H1 (cell line): ENCODE results near the gene UTS2B. TPM values are rescaled to one million over a fixed set of nuclear protein-coding genes. Genes with fewer than 3 reads are reported as not detected.

Source experiments
- BACH1 ChIP-seq: IDR thresholded peaks from 2 replicates; pipeline ENCODE4 v1.6.1; 2012; ENCODE audit warnings: low read length, improper control_type of control experiment
- EGR1 ChIP-seq: IDR thresholded peaks from 2 replicates; pipeline ENCODE4 v1.6.1; 2011; ENCODE audit warnings: low read depth, low read length, borderline replicate concordance
- FOSL1 ChIP-seq: IDR thresholded peaks from 2 replicates; pipeline ENCODE4 v1.6.1; 2011; ENCODE audit warnings: mild to moderate bottlenecking, low read depth, low read length, moderate library complexity; ENCODE audit not compliant: insufficient read depth
- GTF2F1 ChIP-seq: IDR thresholded peaks from 2 replicates; pipeline ENCODE4 v1.6.1; 2012; ENCODE audit warnings: low read depth, low read length, improper control_type of control experiment, borderline replicate concordance
- RFX5 ChIP-seq: IDR thresholded peaks from 2 replicates; pipeline ENCODE4 v1.6.1; 2011; ENCODE audit warnings: low read depth, low read length, improper control_type of control experiment, borderline replicate concordance
- SIRT6 ChIP-seq: IDR thresholded peaks from one replicate; pipeline ENCODE4 v1.7.1; 2012; ENCODE audit warnings: low read length, inconsistent platforms
- TAF1 ChIP-seq: IDR thresholded peaks from 2 replicates; pipeline ENCODE4 v1.6.1; 2011; ENCODE audit warnings: mild to moderate bottlenecking, low read depth, low read length
- YY1 ChIP-seq: IDR thresholded peaks from 2 replicates; pipeline ENCODE4 v1.6.1; 2011; ENCODE audit warnings: low read depth, mild to moderate bottlenecking, low read length
- ZNF274 ChIP-seq: IDR thresholded peaks from 2 replicates; pipeline ENCODE4 v1.7.0; 2012; ENCODE audit warnings: low read length, borderline replicate concordance; ENCODE audit errors: extremely low read depth
- polyA plus RNA-seq, 7 experiments: library from polyadenylated mRNA; depleted of rRNA in 3 of 7; stranded (reverse) in 5 of 7; unstranded in 2 of 7; fragments of >200 nt in 5 of 7; fragments of 200-250 nt in 2 of 7; gene quantifications; 1 replicate in 5 of 7; 2 replicates in 1 of 7; 4 replicates in 1 of 7; pipeline versions ENCODE4 v1.2.1 to v1.2.3, GENCODE V29; 2011 to 2013; ENCODE audit warnings: missing spikeins in 2 of 7, mixed read lengths in 2 of 7
- total RNA-seq: library from RNA; stranded (reverse); fragmentation: NEBNext Ultra II Directional; extraction: Animal tissue kit (Norgen Biotek cat#: 25700); gene quantifications from 2 replicates; pipeline ENCODE4 v1.2.1, GENCODE V29; 2021
- TF ChIP-seq, protein P1 (sequence below), 3 experiments: IDR thresholded peaks; 1 replicate in 2 of 3; 2 replicates in 1 of 3; pipeline versions ENCODE4 v1.5.1 to v1.6.1; 2011; ENCODE audit warnings: low read length in 3 of 3, mild to moderate bottlenecking in 3 of 3, inconsistent platforms in 2 of 3, low read depth in 1 of 3, moderate library complexity in 1 of 3; ENCODE audit not compliant: insufficient read depth in 1 of 3; ENCODE audit errors: control extremely low read depth in 1 of 3

UTS2B gene
- total and polyA plus RNA-seq, 2 of the 8 experiments (the other 6 are each of a cell fraction or from before 2014, with no cell fraction given): not detected

DNA sequence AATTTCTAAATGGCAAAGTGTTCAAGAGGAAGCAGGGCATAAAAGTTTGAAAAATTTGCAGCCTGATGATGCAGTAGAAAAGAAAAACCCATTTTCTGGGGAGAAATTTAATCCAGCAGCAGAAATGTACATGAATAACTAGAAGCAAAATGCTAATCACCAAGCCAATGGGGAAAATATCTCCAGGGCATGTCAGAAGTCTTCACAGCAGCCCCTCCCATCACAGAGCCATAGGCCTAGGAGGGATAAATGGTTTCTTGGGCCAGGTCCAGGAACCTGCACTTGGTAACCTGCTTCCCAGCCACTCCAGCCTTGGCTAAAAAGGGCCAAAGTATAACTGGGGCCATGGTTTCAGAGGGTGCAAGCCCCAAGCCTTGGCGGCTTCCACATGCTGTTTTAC is 108.7 kb downstream of the UTS2B start (continued):
- TF ChIP-seq, protein P1, sequence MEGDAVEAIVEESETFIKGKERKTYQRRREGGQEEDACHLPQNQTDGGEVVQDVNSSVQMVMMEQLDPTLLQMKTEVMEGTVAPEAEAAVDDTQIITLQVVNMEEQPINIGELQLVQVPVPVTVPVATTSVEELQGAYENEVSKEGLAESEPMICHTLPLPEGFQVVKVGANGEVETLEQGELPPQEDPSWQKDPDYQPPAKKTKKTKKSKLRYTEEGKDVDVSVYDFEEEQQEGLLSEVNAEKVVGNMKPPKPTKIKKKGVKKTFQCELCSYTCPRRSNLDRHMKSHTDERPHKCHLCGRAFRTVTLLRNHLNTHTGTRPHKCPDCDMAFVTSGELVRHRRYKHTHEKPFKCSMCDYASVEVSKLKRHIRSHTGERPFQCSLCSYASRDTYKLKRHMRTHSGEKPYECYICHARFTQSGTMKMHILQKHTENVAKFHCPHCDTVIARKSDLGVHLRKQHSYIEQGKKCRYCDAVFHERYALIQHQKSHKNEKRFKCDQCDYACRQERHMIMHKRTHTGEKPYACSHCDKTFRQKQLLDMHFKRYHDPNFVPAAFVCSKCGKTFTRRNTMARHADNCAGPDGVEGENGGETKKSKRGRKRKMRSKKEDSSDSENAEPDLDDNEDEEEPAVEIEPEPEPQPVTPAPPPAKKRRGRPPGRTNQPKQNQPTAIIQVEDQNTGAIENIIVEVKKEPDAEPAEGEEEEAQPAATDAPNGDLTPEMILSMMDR (IDR thresholded peaks at IDR 0.05; ENCODE audit: control extremely low read depth in 1 of 3, insufficient read depth in 1 of 3, low read depth in 1 of 3, low read length in 3 of 3): no peak
- TF ChIP-seq TAF1: no peak
- no peak for TF ChIP-seq SIRT6
- TF ChIP-seq FOSL1: no peak
- TF ChIP-seq YY1: no peak
- no peak for TF ChIP-seq EGR1
- no peak for TF ChIP-seq ZNF274
- no peak for TF ChIP-seq BACH1
- TF ChIP-seq GTF2F1: no peak
- no peak for TF ChIP-seq RFX5
